ENCODE measurements around the gene BCAR3. TPM values are rescaled to one million over a fixed set of nuclear protein-coding genes. Genes with fewer than 3 reads are reported as not detected.
"Not testable (repeated sequence)": the region's sequence is repeated elsewhere in the genome, so short reads cannot be mapped to it uniquely, and the experiment has no call there.

Gene BCAR3
- total RNA-seq, 2 experiments from 2014 or later: 0.66 to 0.72 TPM

GRCh38 chr1:93653656-93654055, 28.0 kb downstream of the BCAR3 start:
- H3K4me1 Mint-ChIP-seq: no peaks in the 10 kb centered on the region
- peaks cover 8% of the 10 kb centered on the region for H3K27me3 Mint-ChIP-seq
- H3K9me3 Mint-ChIP-seq: no peaks in the 10 kb centered on the region
- H3K36me3 Mint-ChIP-seq: no peaks in the 10 kb centered on the region
- H3K4me3 Mint-ChIP-seq: no peak overlapping the region
- H3K27ac Mint-ChIP-seq: no peak overlapping the region
- DNase-seq: no peak

- no peaks in the 10 kb centered on the region for H3K4me1 Mint-ChIP-seq
- H3K36me3 Mint-ChIP-seq: no peaks in the 10 kb centered on the region
- no peak overlapping the region for H3K4me3 Mint-ChIP-seq
- no peak overlapping the region for H3K27ac Mint-ChIP-seq
- no peak for DNase-seq
- H3K27me3 Mint-ChIP-seq: peaks cover 8% of the 10 kb centered on the region
- H3K9me3 Mint-ChIP-seq: no peaks in the 10 kb centered on the region
Measured at GRCh38 chr1:93652323-93652949, 29.2 kb downstream of the BCAR3 start.

- H3K4me3 Mint-ChIP-seq: no peak overlapping the region
- no peak overlapping the region for H3K27ac Mint-ChIP-seq
- DNase-seq: no peak
- no peaks in the 10 kb centered on the region for H3K36me3 Mint-ChIP-seq
- no peaks in the 10 kb centered on the region for H3K9me3 Mint-ChIP-seq
- H3K4me1 Mint-ChIP-seq: no peaks in the 10 kb centered on the region
- peaks cover 8% of the 10 kb centered on the region for H3K27me3 Mint-ChIP-seq
Measured at GRCh38 chr1:93651695-93652094, 29.9 kb downstream of the BCAR3 start.

- not testable (repeated sequence) for H3K27ac Mint-ChIP-seq, DNase-seq, H3K36me3 Mint-ChIP-seq, H3K4me3 Mint-ChIP-seq, H3K27me3 Mint-ChIP-seq, H3K9me3 Mint-ChIP-seq, H3K4me1 Mint-ChIP-seq
Measured at GRCh38 chr1:93650159-93650558, 31.5 kb downstream of the BCAR3 start.

- Mint-ChIP-seq H3K27ac (no peak overlapping the region), H3K36me3 (no peaks in the 10 kb centered on the region), H3K27me3 (peaks cover 8% of the 10 kb centered on the region), H3K9me3 (no peaks in the 10 kb centered on the region), H3K4me1 (peaks cover under 1% of the 10 kb centered on the region), H3K4me3 (no peak overlapping the region)
- DNase-seq: no peak
Measured at GRCh38 chr1:93649231-93649630, 32.4 kb downstream of the BCAR3 start.

- Mint-ChIP-seq H3K27ac (no peak overlapping the region), H3K27me3 (peaks cover 8% of the 10 kb centered on the region), H3K4me1 (peaks cover 5% of the 10 kb centered on the region), H3K9me3 (no peaks in the 10 kb centered on the region), H3K4me3 (no peak overlapping the region), H3K36me3 (no peaks in the 10 kb centered on the region)
- no peak for DNase-seq
Measured at GRCh38 chr1:93648656-93649055, 33.0 kb downstream of the BCAR3 start.

- no peaks in the 10 kb centered on the region for H3K9me3 Mint-ChIP-seq
- no peaks in the 10 kb centered on the region for H3K27me3 Mint-ChIP-seq
- H3K27ac Mint-ChIP-seq: no peak overlapping the region
- H3K4me3 Mint-ChIP-seq: no peak overlapping the region
- H3K36me3 Mint-ChIP-seq: no peaks in the 10 kb centered on the region
- peaks cover 18% of the 10 kb centered on the region for H3K4me1 Mint-ChIP-seq
- no peak for DNase-seq
Measured at GRCh38 chr1:93641527-93641926, 40.1 kb downstream of the BCAR3 start.

- H3K36me3 Mint-ChIP-seq: no peaks in the 10 kb centered on the region
Measured at GRCh38 chr1:93640656-93641440, 40.8 kb downstream of the BCAR3 start.

GRCh38 chr1:93638981-93639380, 42.7 kb downstream of the BCAR3 start:
- Mint-ChIP-seq H3K36me3 (no peaks in the 10 kb centered on the region), H3K27ac (no peak overlapping the region), H3K27me3 (no peaks in the 10 kb centered on the region)

More at GRCh38 chr1:93640656-93641440, 40.8 kb downstream of the BCAR3 start:
- Mint-ChIP-seq H3K4me1 (peaks cover 18% of the 10 kb centered on the region), H3K4me3 (no peak overlapping the region), H3K27ac (no peak overlapping the region), H3K27me3 (no peaks in the 10 kb centered on the region), H3K9me3 (no peaks in the 10 kb centered on the region)
- no peak for DNase-seq

GRCh38 chr1:93638307-93638847, 43.3 kb downstream of the BCAR3 start:
- Mint-ChIP-seq H3K36me3 (no peaks in the 10 kb centered on the region), H3K4me3 (no peak overlapping the region), H3K4me1 (peaks cover 11% of the 10 kb centered on the region), H3K27me3 (no peaks in the 10 kb centered on the region), H3K9me3 (no peaks in the 10 kb centered on the region), H3K27ac (no peak overlapping the region)
- DNase-seq: no peak

More at GRCh38 chr1:93638981-93639380, 42.7 kb downstream of the BCAR3 start:
- peaks cover 15% of the 10 kb centered on the region for H3K4me1 Mint-ChIP-seq
- no peak overlapping the region for H3K4me3 Mint-ChIP-seq
- no peak for DNase-seq
- H3K9me3 Mint-ChIP-seq: no peaks in the 10 kb centered on the region

- H3K4me1 Mint-ChIP-seq: peaks cover 1% of the 10 kb centered on the region
- no peak overlapping the region for H3K4me3 Mint-ChIP-seq
- no peak overlapping the region for H3K27ac Mint-ChIP-seq
- H3K27me3 Mint-ChIP-seq: no peaks in the 10 kb centered on the region
- DNase-seq: no peak
- no peaks in the 10 kb centered on the region for H3K9me3 Mint-ChIP-seq
- H3K36me3 Mint-ChIP-seq: no peaks in the 10 kb centered on the region
Measured at GRCh38 chr1:93636712-93637111, 44.9 kb downstream of the BCAR3 start.

GRCh38 chr1:93635614-93636543, 45.8 kb downstream of the BCAR3 start:
- no peak for DNase-seq
- H3K27ac Mint-ChIP-seq: no peak overlapping the region
- no peaks in the 10 kb centered on the region for H3K36me3 Mint-ChIP-seq
- H3K4me1 Mint-ChIP-seq: no peaks in the 10 kb centered on the region
- no peak overlapping the region for H3K4me3 Mint-ChIP-seq
- no peaks in the 10 kb centered on the region for H3K27me3 Mint-ChIP-seq
- H3K9me3 Mint-ChIP-seq: no peaks in the 10 kb centered on the region

- H3K36me3 Mint-ChIP-seq: no peaks in the 10 kb centered on the region
- no peaks in the 10 kb centered on the region for H3K27me3 Mint-ChIP-seq
- H3K9me3 Mint-ChIP-seq: no peaks in the 10 kb centered on the region
- no peak for DNase-seq
- H3K4me1 Mint-ChIP-seq: no peaks in the 10 kb centered on the region
- no peak overlapping the region for H3K4me3 Mint-ChIP-seq
- H3K27ac Mint-ChIP-seq: no peak overlapping the region
Measured at GRCh38 chr1:93633313-93633712, 48.3 kb downstream of the BCAR3 start.

GRCh38 chr1:93631626-93632365, 49.8 kb downstream of the BCAR3 start:
- no peak overlapping the region for H3K27ac Mint-ChIP-seq
- no peaks in the 10 kb centered on the region for H3K4me1 Mint-ChIP-seq
- no peaks in the 10 kb centered on the region for H3K27me3 Mint-ChIP-seq
- no peak overlapping the region for H3K4me3 Mint-ChIP-seq
- H3K36me3 Mint-ChIP-seq: no peaks in the 10 kb centered on the region
- H3K9me3 Mint-ChIP-seq: no peaks in the 10 kb centered on the region
- DNase-seq: no peak
